ENCODE data around the gene FOXD2. TPM values are rescaled to one million over a fixed set of nuclear protein-coding genes. Genes with fewer than 3 reads are reported as not detected.

Gene FOXD2
- total RNA-seq, 1 donor from 2014 or later, result 0.11 TPM

- H3K4me3 Mint-ChIP-seq (ENCODE audit: low read depth), result no peak overlapping the region
- H3K27ac Mint-ChIP-seq, result no peak overlapping the region
- no peaks in the 10 kb centered on the region for H3K9me3 Mint-ChIP-seq
- H3K27me3 Mint-ChIP-seq (ENCODE audit: low read depth), result peaks cover 8% of the 10 kb centered on the region
- DNase-seq (ENCODE audit: low spot score), result no peak
- H3K36me3 Mint-ChIP-seq (ENCODE audit: low read depth), result no peaks in the 10 kb centered on the region
- intact Hi-C loops (cut with micrococcal nuclease), result no loop called here
- no peaks in the 10 kb centered on the region for H3K4me1 Mint-ChIP-seq (ENCODE audit: low read depth)
These were observed 31.0 kb downstream of the FOXD2 start for GRCh38 chr1:47468709-47469389.

GRCh38 chr1:47469390-47469759 lies 31.5 kb downstream of the FOXD2 start:
- Mint-ChIP-seq H3K27me3 (ENCODE audit: low read depth) (peaks cover 9% of the 10 kb centered on the region), H3K36me3 (ENCODE audit: low read depth) (no peaks in the 10 kb centered on the region), H3K27ac (no peak overlapping the region), H3K9me3 (no peaks in the 10 kb centered on the region), H3K4me3 (ENCODE audit: low read depth) (no peak overlapping the region), H3K4me1 (ENCODE audit: low read depth) (no peaks in the 10 kb centered on the region)
- no peak for DNase-seq (ENCODE audit: low spot score)
- intact Hi-C loops (cut with micrococcal nuclease), result no loop called here

- H3K4me3 Mint-ChIP-seq (ENCODE audit: low read depth), result no peak overlapping the region
- intact Hi-C loops (cut with micrococcal nuclease), result no loop called here
- H3K27ac Mint-ChIP-seq, result no peak overlapping the region
- DNase-seq (ENCODE audit: low spot score), result no peak
- no peaks in the 10 kb centered on the region for H3K9me3 Mint-ChIP-seq
- H3K27me3 Mint-ChIP-seq (ENCODE audit: low read depth), result peaks cover 9% of the 10 kb centered on the region
- no peaks in the 10 kb centered on the region for H3K4me1 Mint-ChIP-seq (ENCODE audit: low read depth)
- no peaks in the 10 kb centered on the region for H3K36me3 Mint-ChIP-seq (ENCODE audit: low read depth)
These were observed 32.1 kb downstream of the FOXD2 start for GRCh38 chr1:47469910-47470309.

- Mint-ChIP-seq H3K4me3 (ENCODE audit: low read depth) (no peak overlapping the region), H3K36me3 (ENCODE audit: low read depth) (no peaks in the 10 kb centered on the region), H3K27me3 (ENCODE audit: low read depth) (peaks cover 9% of the 10 kb centered on the region), H3K9me3 (no peaks in the 10 kb centered on the region), H3K4me1 (ENCODE audit: low read depth) (no peaks in the 10 kb centered on the region), H3K27ac (no peak overlapping the region)
- intact Hi-C loops (cut with micrococcal nuclease), result no loop called here
- DNase-seq (ENCODE audit: low spot score), result no peak
These were observed 33.3 kb downstream of the FOXD2 start for GRCh38 chr1:47471163-47471562.

- DNase-seq (ENCODE audit: low spot score), result no peak
- H3K36me3 Mint-ChIP-seq (ENCODE audit: low read depth), result no peaks in the 10 kb centered on the region
- intact Hi-C loops (cut with micrococcal nuclease), result no loop called here
- no peak overlapping the region for H3K27ac Mint-ChIP-seq
- H3K9me3 Mint-ChIP-seq, result no peaks in the 10 kb centered on the region
- H3K4me1 Mint-ChIP-seq (ENCODE audit: low read depth), result no peaks in the 10 kb centered on the region
- H3K4me3 Mint-ChIP-seq (ENCODE audit: low read depth), result no peak overlapping the region
- H3K27me3 Mint-ChIP-seq (ENCODE audit: low read depth), result peaks cover 8% of the 10 kb centered on the region
These were observed 36.7 kb downstream of the FOXD2 start for GRCh38 chr1:47474278-47475193.

- no peak overlapping the region for H3K27ac Mint-ChIP-seq
- no peak for DNase-seq (ENCODE audit: low spot score)
- intact Hi-C loops (cut with micrococcal nuclease), result no loop called here
- H3K4me1 Mint-ChIP-seq (ENCODE audit: low read depth), result no peaks in the 10 kb centered on the region
- peaks cover 8% of the 10 kb centered on the region for H3K27me3 Mint-ChIP-seq (ENCODE audit: low read depth)
- H3K36me3 Mint-ChIP-seq (ENCODE audit: low read depth), result no peaks in the 10 kb centered on the region
- H3K9me3 Mint-ChIP-seq, result no peaks in the 10 kb centered on the region
- H3K4me3 Mint-ChIP-seq (ENCODE audit: low read depth), result no peak overlapping the region
These were observed 39.8 kb downstream of the FOXD2 start for GRCh38 chr1:47477595-47478080.

GRCh38 chr1:47478090-47478489 lies 40.2 kb downstream of the FOXD2 start:
- H3K4me3 Mint-ChIP-seq (ENCODE audit: low read depth), result no peak overlapping the region
- no peaks in the 10 kb centered on the region for H3K36me3 Mint-ChIP-seq (ENCODE audit: low read depth)
- intact Hi-C loops (cut with micrococcal nuclease), result no loop called here
- no peak overlapping the region for H3K27ac Mint-ChIP-seq
- H3K27me3 Mint-ChIP-seq (ENCODE audit: low read depth), result peaks cover 8% of the 10 kb centered on the region
- no peaks in the 10 kb centered on the region for H3K9me3 Mint-ChIP-seq
- DNase-seq (ENCODE audit: low spot score), result no peak
- H3K4me1 Mint-ChIP-seq (ENCODE audit: low read depth), result no peaks in the 10 kb centered on the region

GRCh38 chr1:47479664-47480063 lies 41.8 kb downstream of the FOXD2 start:
- intact Hi-C loops (cut with micrococcal nuclease), result no loop called here
- no peak overlapping the region for H3K4me3 Mint-ChIP-seq (ENCODE audit: low read depth)
- H3K9me3 Mint-ChIP-seq, result no peaks in the 10 kb centered on the region

GRCh38 chr1:47481936-47482335 lies 44.1 kb downstream of the FOXD2 start:
- peaks cover 9% of the 10 kb centered on the region for H3K27me3 Mint-ChIP-seq (ENCODE audit: low read depth)
- intact Hi-C loops (cut with micrococcal nuclease), result no loop called here
- no peak for DNase-seq (ENCODE audit: low spot score)
- no peaks in the 10 kb centered on the region for H3K4me1 Mint-ChIP-seq (ENCODE audit: low read depth)
- no peak overlapping the region for H3K4me3 Mint-ChIP-seq (ENCODE audit: low read depth)
- no peaks in the 10 kb centered on the region for H3K36me3 Mint-ChIP-seq (ENCODE audit: low read depth)
- no peak overlapping the region for H3K27ac Mint-ChIP-seq
- no peaks in the 10 kb centered on the region for H3K9me3 Mint-ChIP-seq

More at GRCh38 chr1:47479664-47480063, 41.8 kb downstream of the FOXD2 start:
- no peak for DNase-seq (ENCODE audit: low spot score)
- peaks cover 9% of the 10 kb centered on the region for H3K27me3 Mint-ChIP-seq (ENCODE audit: low read depth)
- no peaks in the 10 kb centered on the region for H3K36me3 Mint-ChIP-seq (ENCODE audit: low read depth)
- no peak overlapping the region for H3K27ac Mint-ChIP-seq
- no peaks in the 10 kb centered on the region for H3K4me1 Mint-ChIP-seq (ENCODE audit: low read depth)

GRCh38 chr1:47482786-47483185 lies 44.9 kb downstream of the FOXD2 start:
- no peak for DNase-seq (ENCODE audit: low spot score)

GRCh38 chr1:47483651-47484050 lies 45.8 kb downstream of the FOXD2 start:
- H3K36me3 Mint-ChIP-seq (ENCODE audit: low read depth), result no peaks in the 10 kb centered on the region
- H3K27ac Mint-ChIP-seq, result no peak overlapping the region
- H3K9me3 Mint-ChIP-seq, result no peaks in the 10 kb centered on the region
- DNase-seq (ENCODE audit: low spot score), result no peak
- intact Hi-C loops (cut with micrococcal nuclease), result no loop called here
- H3K27me3 Mint-ChIP-seq (ENCODE audit: low read depth), result peaks cover 9% of the 10 kb centered on the region
- no peak overlapping the region for H3K4me3 Mint-ChIP-seq (ENCODE audit: low read depth)
- no peaks in the 10 kb centered on the region for H3K4me1 Mint-ChIP-seq (ENCODE audit: low read depth)

More at GRCh38 chr1:47482786-47483185, 44.9 kb downstream of the FOXD2 start:
- H3K4me3 Mint-ChIP-seq (ENCODE audit: low read depth), result no peak overlapping the region
- peaks cover 9% of the 10 kb centered on the region for H3K27me3 Mint-ChIP-seq (ENCODE audit: low read depth)
- H3K9me3 Mint-ChIP-seq, result no peaks in the 10 kb centered on the region
- no peaks in the 10 kb centered on the region for H3K4me1 Mint-ChIP-seq (ENCODE audit: low read depth)
- intact Hi-C loops (cut with micrococcal nuclease), result no loop called here
- H3K27ac Mint-ChIP-seq, result no peak overlapping the region
- H3K36me3 Mint-ChIP-seq (ENCODE audit: low read depth), result no peaks in the 10 kb centered on the region

GRCh38 chr1:47485817-47486216 lies 48.0 kb downstream of the FOXD2 start:
- Mint-ChIP-seq H3K27ac (no peak overlapping the region), H3K36me3 (ENCODE audit: low read depth) (no peaks in the 10 kb centered on the region), H3K9me3 (no peaks in the 10 kb centered on the region), H3K4me3 (ENCODE audit: low read depth) (no peak overlapping the region), H3K4me1 (ENCODE audit: low read depth) (no peaks in the 10 kb centered on the region), H3K27me3 (ENCODE audit: low read depth) (peaks cover 2% of the 10 kb centered on the region)
- intact Hi-C loops (cut with micrococcal nuclease), result no loop called here
- DNase-seq (ENCODE audit: low spot score), result no peak

GRCh38 chr1:47487332-47487731 lies 49.5 kb downstream of the FOXD2 start:
- DNase-seq (ENCODE audit: low spot score), result no peak
- intact Hi-C loops (cut with micrococcal nuclease), result no loop called here
- H3K4me1 Mint-ChIP-seq (ENCODE audit: low read depth), result no peaks in the 10 kb centered on the region
- H3K27ac Mint-ChIP-seq, result no peak overlapping the region
- no peaks in the 10 kb centered on the region for H3K9me3 Mint-ChIP-seq
- H3K4me3 Mint-ChIP-seq (ENCODE audit: low read depth), result no peak overlapping the region
- H3K36me3 Mint-ChIP-seq (ENCODE audit: low read depth), result no peaks in the 10 kb centered on the region
- H3K27me3 Mint-ChIP-seq (ENCODE audit: low read depth), result peaks cover 2% of the 10 kb centered on the region

Measured in activated T-helper 2 cell treated with anti-CD3 and anti-CD28 coated beads, Interferon-gamma antibody, Interleukin-2, Interleukin-4, amounts not matched to agents 10 μg/mL and 5 μg/mL and 100 μg/mL, durations not matched to agents 14 hours and 24 hours and 36 hours (primary cell).